HepG2 (cell line): ENCODE results near the gene ZNF74. TPM values are rescaled to one million over a fixed set of nuclear protein-coding genes. Genes with fewer than 3 reads are reported as not detected.

Experiments used
- CAMTA2 ChIP-seq: sonication (generic); formaldehyde crosslinking; IDR thresholded peaks from 2 replicates; pipeline ENCODE4 v1.4.0; 2020; ENCODE audit warnings: mild to moderate bottlenecking, missing genetic modification reagents, borderline replicate concordance
- CEBPG ChIP-seq: IDR thresholded peaks from 2 replicates; pipeline ENCODE4 v1.6.1; 2016
- CREB1 ChIP-seq, 2 experiments: fragments of 450-650 bp in 1 of 2; IDR thresholded peaks; 2 replicates each; pipeline ENCODE4 v1.6.1; 2016 to 2017; ENCODE audit warnings: control low read depth in 1 of 2, mild to moderate bottlenecking in 1 of 2, missing compliant biosample characterization in 1 of 2, missing genetic modification characterization in 1 of 2
- EED ChIP-seq: sonication (generic); formaldehyde crosslinking; IDR thresholded peaks from 2 replicates; pipeline ENCODE4 v1.5.0; 2020; ENCODE audit warnings: mild to moderate bottlenecking, missing genetic modification reagents
- HNRNPL ChIP-seq: fragments of 200-400 bp; formaldehyde crosslinking; IDR thresholded peaks from 2 replicates; pipeline ENCODE4 v1.6.1; 2017; ENCODE audit warnings: mild to moderate bottlenecking, low read depth, low read length
- JUN ChIP-seq: sonication (generic); formaldehyde crosslinking; IDR thresholded peaks from 2 replicates; pipeline ENCODE4 v1.4.0; 2020; ENCODE audit warnings: mild to moderate bottlenecking, missing genetic modification reagents
- KDM5A ChIP-seq: fragments of 200-600 bp; sonication (generic); IDR thresholded peaks from 2 replicates; pipeline ENCODE4 v1.7.0; 2018; ENCODE audit warnings: antibody characterized with exemption, mild to moderate bottlenecking, low read length, borderline replicate concordance
- MIER3 ChIP-seq: IDR thresholded peaks from 2 replicates; pipeline ENCODE4 v1.6.1; 2016; ENCODE audit warnings: missing compliant biosample characterization, borderline replicate concordance
- NPAS2 ChIP-seq: sonication (generic); formaldehyde crosslinking; IDR thresholded peaks from 2 replicates; pipeline ENCODE4 v1.8.0; 2022; ENCODE audit warnings: mild to moderate bottlenecking, missing genetic modification reagents, borderline replicate concordance
- PHF5A ChIP-seq: IDR thresholded peaks from one replicate; pipeline ENCODE4 v1.6.1; 2018; ENCODE audit warnings: low read depth, missing genetic modification reagents; ENCODE audit not compliant: unreplicated experiment
- RNF2 ChIP-seq: fragments of 450-650 bp; conservative IDR thresholded peaks from 2 replicates; pipeline ENCODE4 v1.6.1; 2016; ENCODE audit warnings: low read depth
- SOX13 ChIP-seq, 3 experiments: fragments of 450-650 bp in 1 of 3; sonication (generic) in 1 of 3; formaldehyde crosslinking in 1 of 3; IDR thresholded peaks in 2 of 3; conservative IDR thresholded peaks in 1 of 3; 2 replicates each; pipeline versions ENCODE4 v1.5.0 to v1.6.1; 2016 to 2020; ENCODE audit warnings: antibody characterized with exemption in 1 of 3, mild to moderate bottlenecking in 1 of 3, missing compliant biosample characterization in 1 of 3, missing genetic modification reagents in 1 of 3, moderate library complexity in 1 of 3
- SYNCRIP ChIP-seq: fragments of 200-400 bp; formaldehyde crosslinking; IDR thresholded peaks from 2 replicates; pipeline ENCODE4 v1.6.1; 2018; ENCODE audit warnings: mild to moderate bottlenecking, low read depth, low read length; ENCODE audit not compliant: insufficient read depth
- ZFP41 ChIP-seq: sonication (generic); formaldehyde crosslinking; IDR thresholded peaks from 2 replicates; pipeline ENCODE4 v1.4.0; 2020; ENCODE audit warnings: mild to moderate bottlenecking, missing genetic modification reagents, borderline replicate concordance
- ZNF10 ChIP-seq: sonication (generic); formaldehyde crosslinking; IDR thresholded peaks from 2 replicates; pipeline ENCODE4 v1.4.0; 2020; ENCODE audit warnings: mild to moderate bottlenecking, low read depth, missing genetic modification reagents, borderline replicate concordance
- ZNF367 ChIP-seq: sonication (generic); formaldehyde crosslinking; IDR thresholded peaks from 2 replicates; pipeline ENCODE4 v1.4.0; 2020; ENCODE audit warnings: missing genetic modification reagents, borderline replicate concordance
- ZNF766 ChIP-seq: sonication (generic); formaldehyde crosslinking; IDR thresholded peaks from 2 replicates; pipeline ENCODE4 v1.5.0; 2020; ENCODE audit warnings: missing genetic modification reagents, borderline replicate concordance
- polyA plus RNA-seq, 8 experiments: library from polyadenylated mRNA; depleted of rRNA in 3 of 8; stranded (reverse) in 7 of 8; unstranded in 1 of 8; fragments of >200 nt; fragmentation: Illumina TruSeq in 4 of 8; extraction: Trizol in 4 of 8; gene quantifications; 2 replicates each; pipeline versions ENCODE4 v1.2.1 to v1.2.3, GENCODE V29; 2011 to 2016; ENCODE audit warnings: low read depth in 4 of 8, missing spikeins in 1 of 8, mixed read lengths in 1 of 8; ENCODE audit not compliant: insufficient read depth in 1 of 8
- total RNA-seq, 5 experiments: library from RNA; depleted of rRNA; stranded (reverse); fragments of >200 nt; fragmentation: Illumina TruSeq; extraction: Trizol; gene quantifications; 2 replicates each; pipeline ENCODE4 v1.2.3, GENCODE V29; 2016; ENCODE audit warnings: low read depth in 1 of 5
- TF ChIP-seq, protein P1 (sequence below): sonication (generic); formaldehyde crosslinking; IDR thresholded peaks from 2 replicates; pipeline ENCODE4 v1.8.0; 2022; ENCODE audit warnings: missing genetic modification reagents, mild to moderate bottlenecking, borderline replicate concordance
- TF ChIP-seq, protein P2 (sequence below): sonication (generic); formaldehyde crosslinking; IDR thresholded peaks from 2 replicates; pipeline ENCODE4 v1.4.0; 2020; ENCODE audit warnings: missing genetic modification reagents, low read depth, mild to moderate bottlenecking, borderline replicate concordance
- TF ChIP-seq, protein P3 (sequence below): sonication (generic); formaldehyde crosslinking; IDR thresholded peaks from 2 replicates; pipeline ENCODE4 v1.4.0; 2020; ENCODE audit warnings: missing genetic modification reagents, borderline replicate concordance
- TF ChIP-seq, protein P4 (sequence below): sonication (generic); formaldehyde crosslinking; IDR thresholded peaks from 2 replicates; pipeline ENCODE4 v1.4.0; 2020; ENCODE audit warnings: missing genetic modification reagents

Gene ZNF74
- total and polyA plus RNA-seq, 2 of the 13 experiments (the other 11 are each of a cell fraction or from before 2014, with no cell fraction given): 6.3 to 9.1 TPM

DNA sequence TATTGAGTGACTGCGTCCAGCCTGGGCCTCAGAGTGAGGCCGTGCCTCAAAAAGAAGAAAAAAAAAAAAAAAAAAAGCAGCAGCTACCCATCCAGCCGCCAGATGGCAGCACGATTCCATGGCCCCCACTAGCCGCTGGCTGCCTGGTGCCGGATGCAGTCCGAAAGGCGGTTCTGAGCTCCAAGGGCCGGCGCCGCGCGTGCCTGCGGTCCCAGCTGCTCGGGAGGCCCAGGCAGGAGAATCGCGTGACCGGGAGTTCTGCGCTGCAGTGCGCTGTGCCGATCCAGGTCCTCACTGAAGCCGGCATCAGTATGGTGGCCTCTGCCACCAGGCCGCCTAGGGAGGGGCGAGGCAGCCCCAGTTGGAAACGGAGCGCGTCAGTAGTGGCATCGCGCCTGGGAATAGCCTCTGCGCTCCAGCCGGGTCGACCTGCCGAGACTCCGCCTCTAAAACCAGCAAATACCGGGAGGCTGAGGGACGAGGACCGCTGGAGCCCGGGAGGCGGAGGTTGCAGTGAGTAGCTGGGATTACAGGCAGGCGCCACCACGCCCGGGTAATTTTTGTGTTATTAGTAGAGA, 24.3 kb downstream of the ZNF74 start (continued):
- TF ChIP-seq SYNCRIP: no peak
- no peak for TF ChIP-seq SOX13 (IDR thresholded peaks at IDR 0.05)
- peak in 1 of 2 experiments; percentile 17; a peak in 1 of 4 replicates for TF ChIP-seq SOX13 (CRISPR knock-in tag; conservative IDR thresholded peaks at IDR 0.05 in 1 of 2, IDR thresholded peaks at IDR 0.05 in 1 of 2)
- TF ChIP-seq ZNF10 (CRISPR knock-in tag): no peak
- TF ChIP-seq, protein P1, sequence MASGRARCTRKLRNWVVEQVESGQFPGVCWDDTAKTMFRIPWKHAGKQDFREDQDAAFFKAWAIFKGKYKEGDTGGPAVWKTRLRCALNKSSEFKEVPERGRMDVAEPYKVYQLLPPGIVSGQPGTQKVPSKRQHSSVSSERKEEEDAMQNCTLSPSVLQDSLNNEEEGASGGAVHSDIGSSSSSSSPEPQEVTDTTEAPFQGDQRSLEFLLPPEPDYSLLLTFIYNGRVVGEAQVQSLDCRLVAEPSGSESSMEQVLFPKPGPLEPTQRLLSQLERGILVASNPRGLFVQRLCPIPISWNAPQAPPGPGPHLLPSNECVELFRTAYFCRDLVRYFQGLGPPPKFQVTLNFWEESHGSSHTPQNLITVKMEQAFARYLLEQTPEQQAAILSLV (CRISPR knock-in tag): 0 out of 2 replicates have a peak, but pooled peaks have one; percentile 51
- TF ChIP-seq CEBPG (CRISPR knock-in tag): no peak
- TF ChIP-seq HNRNPL: 0 out of 2 replicates have a peak, but pooled peaks have one; percentile 31
- no peak for TF ChIP-seq MIER3 (CRISPR knock-in tag)
- TF ChIP-seq ZNF367: no peak
- no peak for TF ChIP-seq EED
- TF ChIP-seq, protein P2, sequence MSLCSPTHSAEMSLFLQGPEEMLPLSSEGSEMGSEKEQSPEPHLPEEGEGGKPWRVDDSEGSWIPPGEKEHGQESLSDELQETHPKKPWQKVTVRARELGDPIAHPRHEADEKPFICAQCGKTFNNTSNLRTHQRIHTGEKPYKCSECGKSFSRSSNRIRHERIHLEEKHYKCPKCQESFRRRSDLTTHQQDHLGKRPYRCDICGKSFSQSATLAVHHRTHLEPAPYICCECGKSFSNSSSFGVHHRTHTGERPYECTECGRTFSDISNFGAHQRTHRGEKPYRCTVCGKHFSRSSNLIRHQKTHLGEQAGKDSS (CRISPR knock-in tag): no peak
- TF ChIP-seq RNF2: 0 out of 2 replicates have a peak, but pooled peaks have one; percentile 49
- TF ChIP-seq, protein P3, sequence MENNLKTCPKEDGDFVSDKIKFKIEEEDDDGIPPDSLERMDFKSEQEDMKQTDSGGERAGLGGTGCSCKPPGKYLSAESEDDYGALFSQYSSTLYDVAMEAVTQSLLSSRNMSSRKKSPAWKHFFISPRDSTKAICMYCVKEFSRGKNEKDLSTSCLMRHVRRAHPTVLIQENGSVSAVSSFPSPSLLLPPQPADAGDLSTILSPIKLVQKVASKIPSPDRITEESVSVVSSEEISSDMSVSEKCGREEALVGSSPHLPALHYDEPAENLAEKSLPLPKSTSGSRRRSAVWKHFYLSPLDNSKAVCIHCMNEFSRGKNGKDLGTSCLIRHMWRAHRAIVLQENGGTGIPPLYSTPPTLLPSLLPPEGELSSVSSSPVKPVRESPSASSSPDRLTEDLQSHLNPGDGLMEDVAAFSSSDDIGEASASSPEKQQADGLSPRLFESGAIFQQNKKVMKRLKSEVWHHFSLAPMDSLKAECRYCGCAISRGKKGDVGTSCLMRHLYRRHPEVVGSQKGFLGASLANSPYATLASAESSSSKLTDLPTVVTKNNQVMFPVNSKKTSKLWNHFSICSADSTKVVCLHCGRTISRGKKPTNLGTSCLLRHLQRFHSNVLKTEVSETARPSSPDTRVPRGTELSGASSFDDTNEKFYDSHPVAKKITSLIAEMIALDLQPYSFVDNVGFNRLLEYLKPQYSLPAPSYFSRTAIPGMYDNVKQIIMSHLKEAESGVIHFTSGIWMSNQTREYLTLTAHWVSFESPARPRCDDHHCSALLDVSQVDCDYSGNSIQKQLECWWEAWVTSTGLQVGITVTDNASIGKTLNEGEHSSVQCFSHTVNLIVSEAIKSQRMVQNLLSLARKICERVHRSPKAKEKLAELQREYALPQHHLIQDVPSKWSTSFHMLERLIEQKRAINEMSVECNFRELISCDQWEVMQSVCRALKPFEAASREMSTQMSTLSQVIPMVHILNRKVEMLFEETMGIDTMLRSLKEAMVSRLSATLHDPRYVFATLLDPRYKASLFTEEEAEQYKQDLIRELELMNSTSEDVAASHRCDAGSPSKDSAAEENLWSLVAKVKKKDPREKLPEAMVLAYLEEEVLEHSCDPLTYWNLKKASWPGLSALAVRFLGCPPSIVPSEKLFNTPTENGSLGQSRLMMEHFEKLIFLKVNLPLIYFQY: peak; percentile 75; the same call in 1 of the 2 replicates
- no peak for TF ChIP-seq CREB1 (IDR thresholded peaks at IDR 0.05)
- TF ChIP-seq CREB1 (CRISPR knock-in tag; IDR thresholded peaks at IDR 0.05): no peak
- no peak for TF ChIP-seq CAMTA2
- TF ChIP-seq NPAS2 (CRISPR knock-in tag): no peak
- 0 out of 2 replicates have a peak, but pooled peaks have one; percentile 51 for TF ChIP-seq ZNF766 (CRISPR knock-in tag)
- TF ChIP-seq JUN (CRISPR knock-in tag): no peak
- TF ChIP-seq ZFP41 (CRISPR knock-in tag): no peak; the same call in 1 of the 2 replicates
- no peak for TF ChIP-seq KDM5A
- TF ChIP-seq PHF5A: no peak
- TF ChIP-seq, protein P4, sequence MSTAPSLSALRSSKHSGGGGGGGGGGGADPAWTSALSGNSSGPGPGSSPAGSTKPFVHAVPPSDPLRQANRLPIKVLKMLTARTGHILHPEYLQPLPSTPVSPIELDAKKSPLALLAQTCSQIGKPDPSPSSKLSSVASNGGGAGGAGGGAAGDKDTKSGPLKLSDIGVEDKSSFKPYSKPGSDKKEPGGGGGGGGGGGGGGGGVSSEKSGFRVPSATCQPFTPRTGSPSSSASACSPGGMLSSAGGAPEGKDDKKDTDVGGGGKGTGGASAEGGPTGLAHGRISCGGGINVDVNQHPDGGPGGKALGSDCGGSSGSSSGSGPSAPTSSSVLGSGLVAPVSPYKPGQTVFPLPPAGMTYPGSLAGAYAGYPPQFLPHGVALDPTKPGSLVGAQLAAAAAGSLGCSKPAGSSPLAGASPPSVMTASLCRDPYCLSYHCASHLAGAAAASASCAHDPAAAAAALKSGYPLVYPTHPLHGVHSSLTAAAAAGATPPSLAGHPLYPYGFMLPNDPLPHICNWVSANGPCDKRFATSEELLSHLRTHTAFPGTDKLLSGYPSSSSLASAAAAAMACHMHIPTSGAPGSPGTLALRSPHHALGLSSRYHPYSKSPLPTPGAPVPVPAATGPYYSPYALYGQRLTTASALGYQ: no peak
